GM13976 (cell line): ENCODE data around the gene PTCD2.

Experiments
- DNase-seq: peaks from one replicate; pipeline ENCODE4 v3.0.0; 2012; ENCODE audit warnings: low spot score
- in situ Hi-C: fragments of 300-500 bp; cut with MboI; formaldehyde crosslinking; loops from one replicate; pipeline ENCODE4 v1.12.0; 2022; ENCODE audit warnings: low sequenced_read_pairs, mixed read lengths, inconsistent platforms; ENCODE audit not compliant: unreplicated experiment
- TF ChIP-seq, protein P1 (sequence below): IDR thresholded peaks from 2 replicates; pipeline ENCODE4 v1.5.1; 2012; ENCODE audit warnings: borderline replicate concordance, mild to moderate bottlenecking; ENCODE audit not compliant: insufficient read depth; ENCODE audit errors: extremely low read depth, missing control alignments, control extremely low read depth

The PTCD2 gene

DNA sequence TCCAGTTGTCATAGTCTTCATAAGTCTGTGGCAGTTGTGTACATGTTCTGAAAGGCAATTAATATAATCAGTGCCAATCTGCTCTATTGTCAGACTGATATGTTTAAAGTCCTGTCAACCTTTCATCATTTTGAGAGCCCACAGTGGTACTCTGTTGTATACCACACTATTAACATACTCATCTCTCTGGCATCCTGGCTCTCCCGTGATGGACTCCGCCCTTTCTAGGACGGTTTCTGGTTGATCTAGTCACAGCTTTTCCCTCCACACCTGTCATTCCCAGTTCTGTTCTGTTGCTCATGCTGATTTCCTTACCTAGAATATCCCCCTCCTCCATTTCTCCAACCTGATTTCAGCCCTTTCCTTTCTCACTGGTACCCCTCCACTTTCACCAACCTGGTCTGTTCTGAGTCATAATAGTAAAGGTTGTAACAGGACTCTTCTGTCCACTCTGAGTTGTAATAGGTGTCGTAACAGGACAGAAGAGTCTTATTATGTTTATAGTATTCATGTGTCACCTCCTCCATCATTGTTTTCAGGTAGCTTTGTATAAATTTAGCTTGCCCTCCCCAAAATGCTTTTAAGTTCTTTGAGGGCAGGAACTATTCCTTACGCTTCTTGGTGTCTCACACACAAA, 4.1 kb downstream of the PTCD2 start:
- TF ChIP-seq, protein P1, sequence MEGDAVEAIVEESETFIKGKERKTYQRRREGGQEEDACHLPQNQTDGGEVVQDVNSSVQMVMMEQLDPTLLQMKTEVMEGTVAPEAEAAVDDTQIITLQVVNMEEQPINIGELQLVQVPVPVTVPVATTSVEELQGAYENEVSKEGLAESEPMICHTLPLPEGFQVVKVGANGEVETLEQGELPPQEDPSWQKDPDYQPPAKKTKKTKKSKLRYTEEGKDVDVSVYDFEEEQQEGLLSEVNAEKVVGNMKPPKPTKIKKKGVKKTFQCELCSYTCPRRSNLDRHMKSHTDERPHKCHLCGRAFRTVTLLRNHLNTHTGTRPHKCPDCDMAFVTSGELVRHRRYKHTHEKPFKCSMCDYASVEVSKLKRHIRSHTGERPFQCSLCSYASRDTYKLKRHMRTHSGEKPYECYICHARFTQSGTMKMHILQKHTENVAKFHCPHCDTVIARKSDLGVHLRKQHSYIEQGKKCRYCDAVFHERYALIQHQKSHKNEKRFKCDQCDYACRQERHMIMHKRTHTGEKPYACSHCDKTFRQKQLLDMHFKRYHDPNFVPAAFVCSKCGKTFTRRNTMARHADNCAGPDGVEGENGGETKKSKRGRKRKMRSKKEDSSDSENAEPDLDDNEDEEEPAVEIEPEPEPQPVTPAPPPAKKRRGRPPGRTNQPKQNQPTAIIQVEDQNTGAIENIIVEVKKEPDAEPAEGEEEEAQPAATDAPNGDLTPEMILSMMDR, result no peak
- DNase-seq, result no peak
- in situ Hi-C loops, result loop anchor here (25.0 kb wide), 1 partner anchor 537 kb away; no protein-coding TSS in a partner anchor

GRCh38 chr5:72325566-72326305, 5.6 kb downstream of the PTCD2 start:
- TF ChIP-seq, protein P1, result no peak
- DNase-seq, result no peak
- in situ Hi-C loops, result no loop called here

- TF ChIP-seq, protein P1, result no peak
- in situ Hi-C loops, result no loop called here
- no peak for DNase-seq
Measured at GRCh38 chr5:72326306-72326649, 6.1 kb downstream of the PTCD2 start.

- in situ Hi-C loops, result no loop called here
- TF ChIP-seq, protein P1, result no peak
Measured at GRCh38 chr5:72328172-72328571, 8.0 kb downstream of the PTCD2 start.

DNA sequence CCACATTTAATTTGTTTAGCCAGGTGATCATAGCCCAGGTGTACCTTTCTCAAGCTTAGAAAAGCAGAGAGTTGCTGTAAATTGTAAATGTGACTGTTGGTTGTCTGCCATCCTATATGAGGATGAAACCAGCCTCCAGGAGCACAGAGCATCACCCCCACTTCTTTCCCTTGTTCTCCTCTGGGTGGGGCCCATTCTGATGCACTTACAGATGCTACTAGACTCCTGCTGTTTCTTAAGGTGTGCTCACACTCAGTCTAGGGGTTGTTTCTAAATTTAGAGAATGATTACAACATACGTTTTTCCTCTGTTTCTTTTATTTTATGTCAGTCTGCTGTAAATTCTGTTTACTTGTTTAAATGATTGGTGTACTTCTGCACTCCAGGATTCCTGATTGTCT, 10.5 kb downstream of the PTCD2 start:
- in situ Hi-C loops, result no loop called here

More at GRCh38 chr5:72328172-72328571, 8.0 kb downstream of the PTCD2 start:
- DNase-seq, result no peak

DNA sequence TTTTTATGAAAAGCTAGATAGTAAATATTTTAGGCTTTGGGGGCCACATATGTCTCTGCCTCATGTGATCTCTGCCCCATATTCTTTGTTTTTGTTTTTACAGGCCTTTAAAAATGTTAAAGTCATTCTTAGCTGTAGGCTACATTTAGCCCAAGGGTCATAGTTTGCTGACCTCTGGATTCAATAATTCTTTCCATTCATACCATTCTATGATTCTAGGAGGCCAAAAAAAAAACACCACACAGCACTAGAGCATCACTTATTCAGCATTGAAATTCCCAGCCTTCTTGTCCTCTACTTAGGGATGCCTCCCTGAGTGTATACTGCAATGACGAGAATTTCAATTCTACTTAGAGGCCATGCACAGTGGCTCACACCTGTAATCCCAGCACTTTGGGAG, 17.0 kb downstream of the PTCD2 start:
- in situ Hi-C loops, result no loop called here
- TF ChIP-seq, protein P1, result no peak
- no peak for DNase-seq

More for the DNA sequence above, 10.5 kb downstream of the PTCD2 start:
- no peak for DNase-seq
- TF ChIP-seq, protein P1, result no peak
